ENCODE data around the gene ZFP30. TPM values are rescaled to one million over a fixed set of nuclear protein-coding genes. Genes with fewer than 3 reads are reported as not detected.

ZFP30 gene
- total and polyA plus RNA-seq, 10 of the 15 experiments (the other 5 are each of a cell fraction or from before 2014, with no cell fraction given) = 1.4 to 12.8 (median 5.7) TPM

GRCh38 chr19:37594304-37594981, 60.8 kb downstream of the ZFP30 start, which contains the start of the genes ZNF540 and ZNF571 (continued):
- TF ChIP-seq POU2F2 (IDR thresholded peaks at IDR 0.05; ENCODE audit: borderline replicate concordance, low read depth, low read length) (0 out of 3 replicates have a peak, but pooled peaks have one; percentile 4), ZNF217 (IDR thresholded peaks at IDR 0.05) (peak; percentile 70), POLR2A (IDR thresholded peaks at IDR 0.05; ENCODE audit: low read depth, low read length) (peak; percentile 47; the same call in 1 of the 2 replicates), SREBF1 (IDR thresholded peaks at IDR 0.05; ENCODE audit: low read length) (peak; percentile 63; the same call in 1 of the 2 replicates), E2F4 (IDR thresholded peaks at IDR 0.05; ENCODE audit: low read depth, low read length) (no peak), REST (IDR thresholded peaks at IDR 0.05; ENCODE audit: low read depth, low read length) (no peak), POLR2AphosphoS5 (IDR thresholded peaks at IDR 0.05; ENCODE audit: low read length) (peak; percentile 59; the same call in 1 of the 2 replicates), TCF12 (IDR thresholded peaks at IDR 0.05; ENCODE audit: low read depth, low read length) (peak; percentile 42; the same call in 1 of the 2 replicates), PRDM15 (CRISPR knock-in tag; IDR thresholded peaks at IDR 0.05) (no peak), RELA (IDR thresholded peaks at IDR 0.05; ENCODE audit: borderline replicate concordance, partially characterized antibody) (no peak), NRF1 (conservative IDR thresholded peaks at IDR 0.05; ENCODE audit: low read depth, low read length) (peak; percentile 72)

All from GM12878 (cell line).